ENCODE results near the gene ZAR1.
A peak's percentile ranks its signal among the peaks of the same experiment; 100 is the strongest.
"Not testable (repeated sequence)": the region's sequence is repeated elsewhere in the genome, so short reads cannot be mapped to it uniquely, and the experiment has no call there.

ZAR1 gene
- 0 reads per million in 2 donors for total RNA-seq

GRCh38 chr4:48490012-48490679 lies at the start of gene ZAR1:
TSS of gene ZAR1 (plus strand) at chr4:48490252. CDS start at chr4:48490292, 40 bp downstream.
- no peak for DNase-seq

- not testable (repeated sequence) for DNase-seq
Measured at GRCh38 chr4:48440914-48441313, 49.1 kb upstream of the ZAR1 start.

- no peak for DNase-seq
Measured at GRCh38 chr4:48445704-48446103, 44.3 kb upstream of the ZAR1 start.

- no peak for DNase-seq
Measured at GRCh38 chr4:48446642-48447041, 43.4 kb upstream of the ZAR1 start.

- no peak for DNase-seq
Measured at GRCh38 chr4:48449151-48449550, 40.9 kb upstream of the ZAR1 start.

- no peak for DNase-seq
Measured at GRCh38 chr4:48450740-48451139, 39.3 kb upstream of the ZAR1 start.

- DNase-seq: not testable (repeated sequence)
Measured at GRCh38 chr4:48451656-48452055, 38.4 kb upstream of the ZAR1 start.

- no peak for DNase-seq
Measured at GRCh38 chr4:48454591-48454990, 35.5 kb upstream of the ZAR1 start.

GRCh38 chr4:48461000-48461399 lies 29.1 kb upstream of the ZAR1 start:
- DNase-seq: no peak

GRCh38 chr4:48462363-48462762 lies 27.7 kb upstream of the ZAR1 start:
- no peak for DNase-seq

- no peak for DNase-seq
Measured at GRCh38 chr4:48467442-48467841, 22.6 kb upstream of the ZAR1 start.

- no peak for DNase-seq
Measured at GRCh38 chr4:48467891-48468290, 22.2 kb upstream of the ZAR1 start.

GRCh38 chr4:48470137-48470536 lies 19.9 kb upstream of the ZAR1 start:
- DNase-seq: no peak

- no peak for DNase-seq
Measured at GRCh38 chr4:48470570-48470969, 19.5 kb upstream of the ZAR1 start.

- no peak for DNase-seq
Measured at GRCh38 chr4:48472794-48473193, 17.3 kb upstream of the ZAR1 start.

GRCh38 chr4:48475770-48476169 lies 14.3 kb upstream of the ZAR1 start:
- no peak for DNase-seq

GRCh38 chr4:48478273-48478672 lies 11.8 kb upstream of the ZAR1 start:
- no peak for DNase-seq

- no peak for DNase-seq
Measured at GRCh38 chr4:48481581-48481980, 8.5 kb upstream of the ZAR1 start.

GRCh38 chr4:48483006-48483776 lies 6.9 kb upstream of the ZAR1 start, which contains the start of gene SLC10A4:
TSS of gene SLC10A4 (plus strand) at chr4:48483343. CDS start at chr4:48483562, 219 bp downstream.
- no peak for DNase-seq

- peak in 1 of 5 experiments; percentile 12 for DNase-seq
Measured at GRCh38 chr4:48483777-48484493, 6.1 kb upstream of the ZAR1 start.

GRCh38 chr4:48484494-48485168 lies 5.4 kb upstream of the ZAR1 start:
- DNase-seq: no peak

GRCh38 chr4:48489683-48490011 lies 405 bp upstream of the ZAR1 start:
- DNase-seq: no peak

All from T-helper 2 cell (primary cell).